ENCODE data around the gene MYT1. TPM values are rescaled to one million over a fixed set of nuclear protein-coding genes. Genes with fewer than 3 reads are reported as not detected.

Gene MYT1
- total RNA-seq, 2 donors from 2014 or later, result 0.19 to 0.22 TPM

DNA sequence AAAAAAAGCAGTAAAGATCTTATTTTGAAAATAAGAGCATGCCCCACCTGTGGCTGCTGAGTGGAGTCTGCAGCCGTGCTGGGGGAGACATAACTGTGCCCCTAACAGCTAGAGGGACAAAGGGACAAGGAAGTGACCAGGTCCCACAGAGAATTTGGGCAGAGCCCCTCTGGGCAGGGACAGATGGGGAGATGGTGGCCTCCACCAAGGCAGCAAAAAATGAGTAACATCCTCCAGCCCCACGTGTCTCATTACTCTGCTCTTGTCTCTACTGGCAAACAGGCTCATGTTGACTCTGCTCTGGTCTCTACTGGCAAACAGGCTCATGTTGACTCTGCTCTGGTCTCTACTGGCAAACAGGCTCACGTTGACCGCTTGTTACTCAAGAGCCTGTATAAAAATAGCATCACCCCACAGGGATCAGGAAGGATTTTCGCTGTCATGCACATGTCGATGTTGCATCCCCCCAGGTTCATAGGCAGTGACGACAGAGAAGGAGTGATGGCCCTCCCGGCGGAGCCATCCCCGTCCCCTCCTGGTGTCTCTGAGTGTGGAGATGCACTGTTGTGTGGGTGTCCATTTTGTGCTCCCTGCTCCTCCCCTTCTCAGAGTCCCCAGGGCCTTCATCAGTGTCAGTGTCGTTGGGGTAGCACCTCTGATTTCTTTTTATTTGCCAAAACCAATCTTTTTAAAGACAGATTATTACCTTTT, 74.0 kb downstream of the MYT1 start:
- intact Hi-C loops (cut with DNase I), result no loop called here
- Histone ChIP-seq H3K36me3 (no peaks in the 10 kb centered on the region), H3K9me3 (no peaks in the 10 kb centered on the region), H3K27ac (no peak overlapping the region), H3K27me3 (no peaks in the 10 kb centered on the region), H3K9ac (ENCODE audit: low read depth in 2 of 2, low read length in 2 of 2) (no peak overlapping the region), H3K4me1 (no peaks in the 10 kb centered on the region), H3K4me3 (no peak overlapping the region)
- TF ChIP-seq, protein P1, sequence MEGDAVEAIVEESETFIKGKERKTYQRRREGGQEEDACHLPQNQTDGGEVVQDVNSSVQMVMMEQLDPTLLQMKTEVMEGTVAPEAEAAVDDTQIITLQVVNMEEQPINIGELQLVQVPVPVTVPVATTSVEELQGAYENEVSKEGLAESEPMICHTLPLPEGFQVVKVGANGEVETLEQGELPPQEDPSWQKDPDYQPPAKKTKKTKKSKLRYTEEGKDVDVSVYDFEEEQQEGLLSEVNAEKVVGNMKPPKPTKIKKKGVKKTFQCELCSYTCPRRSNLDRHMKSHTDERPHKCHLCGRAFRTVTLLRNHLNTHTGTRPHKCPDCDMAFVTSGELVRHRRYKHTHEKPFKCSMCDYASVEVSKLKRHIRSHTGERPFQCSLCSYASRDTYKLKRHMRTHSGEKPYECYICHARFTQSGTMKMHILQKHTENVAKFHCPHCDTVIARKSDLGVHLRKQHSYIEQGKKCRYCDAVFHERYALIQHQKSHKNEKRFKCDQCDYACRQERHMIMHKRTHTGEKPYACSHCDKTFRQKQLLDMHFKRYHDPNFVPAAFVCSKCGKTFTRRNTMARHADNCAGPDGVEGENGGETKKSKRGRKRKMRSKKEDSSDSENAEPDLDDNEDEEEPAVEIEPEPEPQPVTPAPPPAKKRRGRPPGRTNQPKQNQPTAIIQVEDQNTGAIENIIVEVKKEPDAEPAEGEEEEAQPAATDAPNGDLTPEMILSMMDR (IDR thresholded peaks at IDR 0.05), result no peak
- DNase-seq, result no peak

DNA sequence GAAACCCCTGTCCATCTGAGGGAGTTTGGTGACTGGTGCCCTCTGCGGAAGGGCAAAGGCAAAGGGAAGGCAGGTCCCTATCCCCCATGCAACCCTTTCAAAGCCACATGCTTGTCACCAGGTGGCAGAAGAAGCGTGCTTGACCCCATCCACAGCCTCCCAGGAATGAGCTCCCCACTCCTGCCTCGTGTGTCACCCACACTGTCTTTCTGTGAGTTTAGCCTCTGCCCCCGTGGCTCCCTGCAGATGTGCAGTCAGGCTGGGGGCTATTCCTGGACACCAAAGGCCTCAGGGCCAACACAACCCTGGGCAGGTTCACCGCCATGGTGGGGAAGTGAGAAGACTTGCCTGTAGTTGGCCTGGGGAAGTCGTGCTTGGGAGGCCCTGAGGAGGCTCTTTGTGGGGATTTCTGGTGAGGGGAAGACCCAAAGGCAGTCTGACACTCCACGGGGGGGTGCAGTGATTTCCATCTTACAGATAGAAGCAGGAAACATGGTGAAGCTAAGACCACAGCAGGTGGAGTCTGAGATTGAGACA, 74.7 kb downstream of the MYT1 start:
- no peak overlapping the region for H3K9ac ChIP-seq (ENCODE audit: low read depth in 2 of 2, low read length in 2 of 2)
- TF ChIP-seq, protein P1 (IDR thresholded peaks at IDR 0.05), result no peak
- no peaks in the 10 kb centered on the region for H3K4me1 ChIP-seq
- H3K27ac ChIP-seq, result no peak overlapping the region
- no peak for DNase-seq
- H3K36me3 ChIP-seq, result no peaks in the 10 kb centered on the region
- H3K27me3 ChIP-seq, result no peaks in the 10 kb centered on the region
- H3K4me3 ChIP-seq, result no peak overlapping the region
- intact Hi-C loops (cut with DNase I), result no loop called here
- no peaks in the 10 kb centered on the region for H3K9me3 ChIP-seq

DNA sequence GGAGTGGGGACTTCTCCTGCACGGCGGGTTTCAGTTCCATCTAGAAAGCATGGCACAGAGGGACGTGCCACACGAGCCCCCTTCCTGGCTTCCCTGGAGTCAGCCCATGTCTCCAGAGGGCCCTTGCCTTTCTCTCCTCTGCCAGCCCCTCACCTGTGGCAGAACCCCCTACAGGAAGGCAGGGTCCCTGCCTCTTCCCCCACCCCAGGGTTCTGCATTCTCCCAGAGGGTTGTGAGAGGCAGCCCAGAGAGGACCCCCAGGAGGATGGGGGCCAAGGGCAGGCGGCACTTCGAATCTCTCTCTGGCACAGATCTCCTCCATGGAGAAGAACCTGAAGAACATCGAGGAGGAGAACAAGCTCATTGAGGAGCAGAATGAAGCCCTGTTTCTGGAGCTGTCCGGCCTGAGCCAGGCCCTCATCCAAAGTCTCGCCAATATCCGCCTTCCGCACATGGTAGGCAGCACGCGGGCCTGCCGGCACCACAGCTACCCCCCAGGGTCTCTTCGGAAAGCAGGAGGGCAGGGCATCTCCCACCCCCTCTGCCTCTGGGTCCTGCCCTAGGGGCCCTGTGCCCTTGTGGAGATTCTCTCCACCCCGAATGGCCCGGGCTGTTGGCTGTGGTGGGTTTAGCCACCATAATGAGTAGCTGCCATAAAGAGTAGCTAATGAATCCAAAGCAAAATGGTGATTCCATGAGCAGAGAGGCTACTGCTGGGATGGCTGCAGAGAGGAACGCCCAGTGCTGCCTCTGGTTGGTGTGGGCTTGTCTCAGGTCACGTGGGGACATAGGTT, 75.4 kb downstream of the MYT1 start:
- Histone ChIP-seq H3K36me3 (no peaks in the 10 kb centered on the region), H3K27ac (no peak overlapping the region), H3K4me1 (no peaks in the 10 kb centered on the region), H3K27me3 (no peaks in the 10 kb centered on the region), H3K9ac (ENCODE audit: low read depth in 2 of 2, low read length in 2 of 2) (no peak overlapping the region), H3K9me3 (no peaks in the 10 kb centered on the region), H3K4me3 (no peak overlapping the region)
- intact Hi-C loops (cut with DNase I), result no loop called here
- no peak for DNase-seq
- TF ChIP-seq, protein P1 (IDR thresholded peaks at IDR 0.05), result no peak

DNA sequence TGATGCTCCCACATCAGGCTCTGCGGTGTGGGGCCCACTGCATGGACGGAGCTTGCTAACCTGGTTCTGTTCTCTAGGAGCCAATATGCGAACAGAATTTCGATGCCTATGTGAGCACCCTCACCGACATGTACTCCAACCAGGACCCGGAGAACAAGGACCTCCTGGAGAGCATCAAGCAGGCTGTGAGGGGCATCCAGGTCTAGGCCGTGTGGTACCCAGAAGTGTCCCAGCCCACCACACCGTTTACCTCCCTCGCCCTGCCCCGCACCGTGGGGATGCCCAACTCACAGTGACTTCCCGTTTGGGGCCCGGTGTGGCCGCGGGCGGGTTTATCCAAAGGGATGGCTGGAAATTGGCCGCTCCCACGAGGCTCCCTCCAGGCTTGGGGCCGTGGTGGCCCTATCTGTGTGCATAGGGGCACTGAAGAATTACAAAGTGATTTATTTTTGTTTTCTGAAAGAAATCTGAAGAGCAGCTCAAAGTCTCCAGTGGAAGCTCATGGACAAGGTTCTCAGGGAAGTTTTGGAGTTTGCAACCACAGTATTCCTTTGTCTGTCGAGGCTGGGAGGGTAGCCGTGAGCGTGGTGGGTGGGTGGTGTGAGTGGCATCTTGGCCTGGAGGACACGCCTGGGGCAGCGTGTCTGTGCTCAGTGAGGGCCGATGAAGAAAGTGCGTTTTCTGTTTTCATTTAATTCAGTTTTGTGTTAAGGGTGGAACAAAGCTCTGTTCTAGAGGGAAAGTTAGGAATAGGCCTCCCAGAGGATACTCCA, 76.2 kb downstream of the MYT1 start:
- H3K27me3 ChIP-seq, result no peaks in the 10 kb centered on the region
- H3K27ac ChIP-seq, result no peak overlapping the region
- H3K9ac ChIP-seq (ENCODE audit: low read depth in 2 of 2, low read length in 2 of 2), result no peak overlapping the region
- H3K4me1 ChIP-seq, result no peaks in the 10 kb centered on the region
- no peak for DNase-seq
- TF ChIP-seq, protein P1 (IDR thresholded peaks at IDR 0.05), result no peak
- no peaks in the 10 kb centered on the region for H3K36me3 ChIP-seq
- H3K9me3 ChIP-seq, result no peaks in the 10 kb centered on the region
- intact Hi-C loops (cut with DNase I), result no loop called here
- H3K4me3 ChIP-seq, result no peak overlapping the region

DNA sequence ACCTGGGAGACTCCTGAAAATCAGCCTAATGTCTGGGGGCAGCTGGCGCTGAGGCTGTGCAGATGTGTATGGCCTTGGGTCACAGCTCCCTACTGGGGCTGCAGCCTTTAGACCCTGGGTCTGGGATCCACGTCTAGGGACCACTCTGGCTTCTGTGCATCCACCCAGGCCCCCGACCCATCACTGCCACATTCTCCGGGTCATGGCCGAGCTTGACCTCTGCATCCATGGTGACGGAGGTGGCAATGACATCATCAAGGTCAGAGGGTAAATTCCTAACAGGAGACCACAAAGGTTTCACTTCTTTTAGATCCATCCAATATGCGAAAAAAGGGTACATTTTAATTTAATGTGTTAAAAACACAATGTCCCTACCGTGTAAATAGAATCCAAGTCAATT, 76.8 kb downstream of the MYT1 start:
- Histone ChIP-seq H3K27me3 (no peaks in the 10 kb centered on the region), H3K9ac (ENCODE audit: low read depth in 2 of 2, low read length in 2 of 2) (no peak overlapping the region), H3K4me3 (no peak overlapping the region), H3K27ac (no peak overlapping the region), H3K9me3 (no peaks in the 10 kb centered on the region), H3K4me1 (no peaks in the 10 kb centered on the region), H3K36me3 (no peaks in the 10 kb centered on the region)
- DNase-seq, result no peak
- TF ChIP-seq, protein P1 (IDR thresholded peaks at IDR 0.05), result no peak
- intact Hi-C loops (cut with DNase I), result no loop called here

Data from colonic mucosa (tissue), 4 donors.